Measurements from ENCODE around the gene ASCL4.

DNA sequence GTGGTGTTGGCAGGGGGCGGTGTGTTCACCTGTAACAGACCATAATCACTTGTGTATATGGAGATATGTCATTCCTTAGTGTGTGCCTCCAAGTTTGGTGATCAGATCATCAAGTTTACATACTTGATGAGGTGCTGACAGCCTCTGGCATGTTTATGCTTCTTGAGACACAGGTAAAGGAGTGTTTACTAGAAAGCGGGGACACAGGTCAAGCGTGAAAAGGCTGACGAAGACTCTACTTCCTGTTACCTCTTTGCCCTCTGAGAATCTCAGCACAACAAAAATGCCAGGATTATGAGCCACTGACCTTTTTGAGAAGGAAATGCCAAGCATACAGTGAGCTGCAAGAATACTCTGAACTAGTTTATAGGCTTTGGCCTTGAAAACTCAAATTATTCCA, 43.1 kb upstream of the ASCL4 start:
- TF ChIP-seq, protein P1, sequence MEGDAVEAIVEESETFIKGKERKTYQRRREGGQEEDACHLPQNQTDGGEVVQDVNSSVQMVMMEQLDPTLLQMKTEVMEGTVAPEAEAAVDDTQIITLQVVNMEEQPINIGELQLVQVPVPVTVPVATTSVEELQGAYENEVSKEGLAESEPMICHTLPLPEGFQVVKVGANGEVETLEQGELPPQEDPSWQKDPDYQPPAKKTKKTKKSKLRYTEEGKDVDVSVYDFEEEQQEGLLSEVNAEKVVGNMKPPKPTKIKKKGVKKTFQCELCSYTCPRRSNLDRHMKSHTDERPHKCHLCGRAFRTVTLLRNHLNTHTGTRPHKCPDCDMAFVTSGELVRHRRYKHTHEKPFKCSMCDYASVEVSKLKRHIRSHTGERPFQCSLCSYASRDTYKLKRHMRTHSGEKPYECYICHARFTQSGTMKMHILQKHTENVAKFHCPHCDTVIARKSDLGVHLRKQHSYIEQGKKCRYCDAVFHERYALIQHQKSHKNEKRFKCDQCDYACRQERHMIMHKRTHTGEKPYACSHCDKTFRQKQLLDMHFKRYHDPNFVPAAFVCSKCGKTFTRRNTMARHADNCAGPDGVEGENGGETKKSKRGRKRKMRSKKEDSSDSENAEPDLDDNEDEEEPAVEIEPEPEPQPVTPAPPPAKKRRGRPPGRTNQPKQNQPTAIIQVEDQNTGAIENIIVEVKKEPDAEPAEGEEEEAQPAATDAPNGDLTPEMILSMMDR (IDR thresholded peaks at IDR 0.05; ENCODE audit: low read depth, low read length, missing input control), result no peak
- TF ChIP-seq SP1 (IDR thresholded peaks at IDR 0.05), result no peak
- TF ChIP-seq YY1 (IDR thresholded peaks at IDR 0.05), result no peak
- no peak for TF ChIP-seq ATF3 (IDR thresholded peaks at IDR 0.05)
- no peak for TF ChIP-seq GABPA (IDR thresholded peaks at IDR 0.05 in 1 of 2, conservative IDR thresholded peaks at IDR 0.05 in 1 of 2)
